Ishikawa (cell line): ENCODE measurements around the gene FIGNL2.

Experiments used
- CEBPB ChIP-seq: IDR thresholded peaks from 2 replicates; pipeline ENCODE4 v1.6.1; 2012
- EGR1 ChIP-seq: IDR thresholded peaks from 2 replicates; pipeline ENCODE4 v1.6.1; 2012
- EP300 ChIP-seq: IDR thresholded peaks from 2 replicates; pipeline ENCODE4 v1.6.1; 2012; ENCODE audit warnings: borderline replicate concordance
- FOXM1 ChIP-seq: IDR thresholded peaks from 2 replicates; pipeline ENCODE4 v1.6.1; 2012; ENCODE audit warnings: low read depth, borderline replicate concordance
- MAX ChIP-seq: IDR thresholded peaks from 2 replicates; pipeline ENCODE4 v1.6.1; 2012
- NFIC ChIP-seq: IDR thresholded peaks from 2 replicates; pipeline ENCODE4 v1.6.1; 2012
- RAD21 ChIP-seq: IDR thresholded peaks from 2 replicates; pipeline ENCODE4 v1.6.1; 2012; ENCODE audit warnings: low read depth
- REST ChIP-seq: IDR thresholded peaks from 2 replicates; pipeline ENCODE4 v1.6.1; 2012; ENCODE audit warnings: low read depth, mild to moderate bottlenecking
- TEAD4 ChIP-seq: IDR thresholded peaks from 2 replicates; pipeline ENCODE4 v1.6.1; 2012
- YY1 ChIP-seq: IDR thresholded peaks from 2 replicates; pipeline ENCODE4 v1.6.1; 2012; ENCODE audit warnings: low read depth

GRCh38 chr12:51809193-51809592, 39.3 kb downstream of the FIGNL2 start:
- TF ChIP-seq RAD21 (no peak), MAX (no peak), CEBPB (no peak), TEAD4 (no peak), NFIC (no peak), FOXM1 (no peak), EP300 (no peak), REST (no peak), EGR1 (no peak), YY1 (no peak)
